ENCODE measurements around the gene HCRT. TPM values are rescaled to one million over a fixed set of nuclear protein-coding genes. Genes with fewer than 3 reads are reported as not detected.

Gene HCRT
- total RNA-seq, 1 donor, result not detected

DNA sequence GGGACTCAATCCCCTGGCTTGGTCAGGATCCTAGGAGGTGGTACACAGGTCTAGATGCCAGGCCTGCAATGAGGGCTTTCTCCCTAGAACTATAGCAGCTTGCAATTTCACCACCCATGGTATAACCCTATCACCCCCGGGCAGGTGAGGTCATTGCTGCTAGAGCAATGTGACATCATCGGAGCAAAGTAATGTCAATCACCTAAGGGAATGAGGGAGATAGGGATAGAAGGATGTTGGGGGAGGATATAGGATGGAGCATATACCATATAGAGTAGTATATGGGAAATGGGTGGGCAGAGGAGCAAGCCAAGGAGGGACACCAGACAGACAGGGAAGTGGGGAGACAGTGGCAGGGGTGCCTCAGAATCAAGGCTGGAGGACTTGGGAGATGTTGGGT is 7.6 kb downstream of the HCRT start:
- H4K20me1 ChIP-seq (ENCODE audit: insufficient read depth, low read length), result no peaks in the 10 kb centered on the region
- peaks cover 47% of the 10 kb centered on the region for H3K27me3 ChIP-seq (ENCODE audit: insufficient read depth, low read length)
- DNase-seq (ENCODE audit: insufficient read length, low spot score, missing footprints), result peak; percentile 63

DNA sequence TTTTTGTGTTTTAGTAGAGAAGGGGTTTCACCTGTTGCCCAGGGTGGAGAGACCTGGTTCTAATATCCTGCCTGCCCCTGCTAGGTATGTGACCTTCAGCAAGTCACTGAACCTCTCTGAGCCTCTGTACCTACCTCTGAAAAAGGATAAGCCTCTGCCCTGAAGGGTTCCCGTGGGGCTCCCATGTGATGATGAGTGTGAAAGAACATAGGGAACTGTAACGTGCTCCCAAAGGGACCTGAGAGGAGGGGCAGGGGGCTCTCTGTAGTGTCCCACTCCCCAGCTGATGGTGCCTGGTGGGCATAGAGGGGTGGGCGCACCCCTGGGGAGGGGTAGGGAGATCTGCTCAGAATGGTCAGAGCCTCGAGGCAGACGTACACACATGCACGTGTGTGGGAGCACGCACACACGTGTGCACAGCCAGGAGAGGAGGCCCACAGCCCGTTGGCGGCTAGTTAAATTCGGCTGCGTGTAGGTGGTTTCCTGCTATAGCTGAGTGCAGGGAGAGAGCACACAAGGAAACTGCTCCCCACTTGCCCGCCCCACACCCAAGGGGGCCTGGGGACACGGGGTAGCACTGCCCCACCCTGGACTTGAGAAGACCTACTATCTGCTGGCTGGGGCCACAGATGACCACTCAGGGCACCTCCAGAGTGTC is 11.0 kb downstream of the HCRT start:
- Histone ChIP-seq H3K4me3 (ENCODE audit: insufficient read depth, low read length) (no peak overlapping the region), H3K27me3 (ENCODE audit: insufficient read depth, low read length) (peaks cover 30% of the 10 kb centered on the region), H3K4me1 (ENCODE audit: insufficient read depth, low read length) (no peaks in the 10 kb centered on the region), H2AFZ (ENCODE audit: low read length) (no peak overlapping the region), H3K36me3 (ENCODE audit: insufficient read depth, low read length) (no peaks in the 10 kb centered on the region), H3K27ac (ENCODE audit: low read depth, low read length) (no peak overlapping the region), H3K9me3 (ENCODE audit: low read depth, low read length) (no peaks in the 10 kb centered on the region), H4K20me1 (ENCODE audit: insufficient read depth, low read length) (no peaks in the 10 kb centered on the region), H3K79me2 (ENCODE audit: insufficient read depth, low read length) (no peaks in the 10 kb centered on the region), H3K4me2 (ENCODE audit: insufficient read depth, low read length) (no peak overlapping the region)
- TF ChIP-seq, protein P1, sequence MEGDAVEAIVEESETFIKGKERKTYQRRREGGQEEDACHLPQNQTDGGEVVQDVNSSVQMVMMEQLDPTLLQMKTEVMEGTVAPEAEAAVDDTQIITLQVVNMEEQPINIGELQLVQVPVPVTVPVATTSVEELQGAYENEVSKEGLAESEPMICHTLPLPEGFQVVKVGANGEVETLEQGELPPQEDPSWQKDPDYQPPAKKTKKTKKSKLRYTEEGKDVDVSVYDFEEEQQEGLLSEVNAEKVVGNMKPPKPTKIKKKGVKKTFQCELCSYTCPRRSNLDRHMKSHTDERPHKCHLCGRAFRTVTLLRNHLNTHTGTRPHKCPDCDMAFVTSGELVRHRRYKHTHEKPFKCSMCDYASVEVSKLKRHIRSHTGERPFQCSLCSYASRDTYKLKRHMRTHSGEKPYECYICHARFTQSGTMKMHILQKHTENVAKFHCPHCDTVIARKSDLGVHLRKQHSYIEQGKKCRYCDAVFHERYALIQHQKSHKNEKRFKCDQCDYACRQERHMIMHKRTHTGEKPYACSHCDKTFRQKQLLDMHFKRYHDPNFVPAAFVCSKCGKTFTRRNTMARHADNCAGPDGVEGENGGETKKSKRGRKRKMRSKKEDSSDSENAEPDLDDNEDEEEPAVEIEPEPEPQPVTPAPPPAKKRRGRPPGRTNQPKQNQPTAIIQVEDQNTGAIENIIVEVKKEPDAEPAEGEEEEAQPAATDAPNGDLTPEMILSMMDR (IDR thresholded peaks at IDR 0.05; ENCODE audit: extremely low read depth, low read depth, low read length), result no peak
- DNase-seq (ENCODE audit: insufficient read length, low spot score, missing footprints), result peak; percentile 81

More for the DNA sequence above, 7.6 kb downstream of the HCRT start:
- no peak overlapping the region for H3K4me2 ChIP-seq (ENCODE audit: insufficient read depth, low read length)
- no peak overlapping the region for H2AFZ ChIP-seq (ENCODE audit: low read length)
- H3K79me2 ChIP-seq (ENCODE audit: insufficient read depth, low read length), result no peaks in the 10 kb centered on the region
- H3K36me3 ChIP-seq (ENCODE audit: insufficient read depth, low read length), result no peaks in the 10 kb centered on the region
- no peak overlapping the region for H3K27ac ChIP-seq (ENCODE audit: low read depth, low read length)
- peaks cover 12% of the 10 kb centered on the region for H3K4me1 ChIP-seq (ENCODE audit: insufficient read depth, low read length)
- TF ChIP-seq, protein P1 (IDR thresholded peaks at IDR 0.05; ENCODE audit: extremely low read depth, low read depth, low read length), result no peak
- no peaks in the 10 kb centered on the region for H3K9me3 ChIP-seq (ENCODE audit: low read depth, low read length)
- no peak overlapping the region for H3K4me3 ChIP-seq (ENCODE audit: insufficient read depth, low read length)

GRCh38 chr17:42171831-42172230 is 13.4 kb downstream of the HCRT start:
- peak; percentile 72 for DNase-seq (ENCODE audit: insufficient read length, low spot score, missing footprints)
- Histone ChIP-seq H3K36me3 (ENCODE audit: insufficient read depth, low read length) (no peaks in the 10 kb centered on the region), H2AFZ (ENCODE audit: low read length) (no peak overlapping the region), H3K27me3 (ENCODE audit: insufficient read depth, low read length) (peaks cover 24% of the 10 kb centered on the region), H3K4me2 (ENCODE audit: insufficient read depth, low read length) (no peak overlapping the region), H3K4me3 (ENCODE audit: insufficient read depth, low read length) (no peak overlapping the region), H4K20me1 (ENCODE audit: insufficient read depth, low read length) (no peaks in the 10 kb centered on the region), H3K9me3 (ENCODE audit: low read depth, low read length) (no peaks in the 10 kb centered on the region), H3K4me1 (ENCODE audit: insufficient read depth, low read length) (no peaks in the 10 kb centered on the region), H3K79me2 (ENCODE audit: insufficient read depth, low read length) (no peaks in the 10 kb centered on the region), H3K27ac (ENCODE audit: low read depth, low read length) (no peak overlapping the region)
- TF ChIP-seq, protein P1 (IDR thresholded peaks at IDR 0.05; ENCODE audit: extremely low read depth, low read depth, low read length), result no peak

DNA sequence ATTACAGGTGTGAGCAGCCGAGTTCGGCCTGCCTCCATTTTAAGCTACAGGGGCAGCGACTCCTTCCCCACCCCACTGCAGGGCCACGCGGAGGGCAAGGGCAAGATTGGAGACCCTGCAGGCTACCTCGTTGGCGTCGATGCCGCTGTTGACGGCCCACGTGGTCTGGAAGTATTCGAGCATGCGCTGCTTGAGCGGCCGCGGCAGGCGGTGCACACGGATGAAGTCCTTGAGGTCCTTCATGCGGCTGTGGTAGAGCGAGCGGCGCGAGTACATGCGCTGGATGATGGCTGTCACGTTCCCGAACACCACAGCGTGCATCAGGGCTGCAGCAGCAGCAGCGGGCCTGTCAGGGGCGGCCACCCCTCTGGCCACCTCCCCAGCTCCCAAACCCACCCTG is 15.9 kb downstream of the HCRT start:
- Histone ChIP-seq H3K4me1 (ENCODE audit: insufficient read depth, low read length) (no peaks in the 10 kb centered on the region), H4K20me1 (ENCODE audit: insufficient read depth, low read length) (no peaks in the 10 kb centered on the region), H3K27ac (ENCODE audit: low read depth, low read length) (no peak overlapping the region), H3K9me3 (ENCODE audit: low read depth, low read length) (no peaks in the 10 kb centered on the region), H3K4me3 (ENCODE audit: insufficient read depth, low read length) (no peak overlapping the region), H3K27me3 (ENCODE audit: insufficient read depth, low read length) (peaks cover 16% of the 10 kb centered on the region), H2AFZ (ENCODE audit: low read length) (no peak overlapping the region), H3K36me3 (ENCODE audit: insufficient read depth, low read length) (no peaks in the 10 kb centered on the region), H3K4me2 (ENCODE audit: insufficient read depth, low read length) (no peak overlapping the region), H3K79me2 (ENCODE audit: insufficient read depth, low read length) (no peaks in the 10 kb centered on the region)
- TF ChIP-seq, protein P1 (IDR thresholded peaks at IDR 0.05; ENCODE audit: extremely low read depth, low read depth, low read length), result no peak
- peak; percentile 8 for DNase-seq (ENCODE audit: insufficient read length, low spot score, missing footprints)

Data from osteoblast (primary cell).